ENCODE results near the gene CYP27B1.
"Not testable (repeated sequence)": the region's sequence is repeated elsewhere in the genome, so short reads cannot be mapped to it uniquely, and the experiment has no call there.

Gene CYP27B1

GRCh38 chr12:57793920-57794319, 27.0 kb upstream of the CYP27B1 start:
- DNase-seq (ENCODE audit: low read depth in 2 of 2, low spot score in 1 of 2): no peak

GRCh38 chr12:57783861-57784260, 17.0 kb upstream of the CYP27B1 start:
- DNase-seq (ENCODE audit: low read depth in 2 of 2, low spot score in 1 of 2): no peak

- no peak for DNase-seq (ENCODE audit: low read depth in 2 of 2, low spot score in 1 of 2)
These were observed 16.6 kb upstream of the CYP27B1 start for GRCh38 chr12:57783466-57783801.

GRCh38 chr12:57782608-57783465, 16.0 kb upstream of the CYP27B1 start, which contains the start of gene TSFM:
TSS of gene TSFM (plus strand) at chr12:57782787. CDS start at chr12:57782802, 15 bp downstream.
- DNase-seq (ENCODE audit: low read depth in 2 of 2, low spot score in 1 of 2): peak; percentile 90 to 97

- DNase-seq (ENCODE audit: low read depth in 2 of 2, low spot score in 1 of 2): no peak
These were observed 15.3 kb upstream of the CYP27B1 start for GRCh38 chr12:57782243-57782607.

- DNase-seq (ENCODE audit: low read depth in 2 of 2, low spot score in 1 of 2): no peak
These were observed 14.9 kb upstream of the CYP27B1 start for GRCh38 chr12:57781801-57782200.

- DNase-seq (ENCODE audit: low read depth in 2 of 2, low spot score in 1 of 2): no peak
These were observed 14.4 kb upstream of the CYP27B1 start for GRCh38 chr12:57781244-57781643.

- no peak for DNase-seq (ENCODE audit: low read depth in 2 of 2, low spot score in 1 of 2)
These were observed 13.5 kb upstream of the CYP27B1 start for GRCh38 chr12:57780284-57780897.

GRCh38 chr12:57779736-57780135, 12.9 kb upstream of the CYP27B1 start:
- DNase-seq (ENCODE audit: low read depth in 2 of 2, low spot score in 1 of 2): no peak

GRCh38 chr12:57777911-57778310, 11.0 kb upstream of the CYP27B1 start:
- no peak for DNase-seq (ENCODE audit: low read depth in 2 of 2, low spot score in 1 of 2)

- DNase-seq (ENCODE audit: low read depth in 2 of 2, low spot score in 1 of 2): no peak
These were observed 10.5 kb upstream of the CYP27B1 start for GRCh38 chr12:57777367-57777766.

GRCh38 chr12:57776247-57776587, 9.3 kb upstream of the CYP27B1 start:
- no peak for DNase-seq (ENCODE audit: low read depth in 2 of 2, low spot score in 1 of 2)

GRCh38 chr12:57775563-57776246, 8.8 kb upstream of the CYP27B1 start:
- DNase-seq (ENCODE audit: low read depth in 2 of 2, low spot score in 1 of 2): no peak

GRCh38 chr12:57775044-57775443, 8.2 kb upstream of the CYP27B1 start:
- no peak for DNase-seq (ENCODE audit: low read depth in 2 of 2, low spot score in 1 of 2)

- not testable (repeated sequence) for DNase-seq (ENCODE audit: low read depth in 2 of 2, low spot score in 1 of 2)
These were observed 7.8 kb upstream of the CYP27B1 start for GRCh38 chr12:57774634-57775033.

GRCh38 chr12:57772429-57773322, 5.8 kb upstream of the CYP27B1 start, which contains the start of gene EEF1AKMT3:
TSS of gene EEF1AKMT3 (plus strand) at chr12:57772614. CDS start at chr12:57772725, 111 bp downstream.
- DNase-seq (ENCODE audit: low read depth in 2 of 2, low spot score in 1 of 2): no peak

GRCh38 chr12:57771873-57772428, 5.1 kb upstream of the CYP27B1 start, which contains the start of gene METTL1:
TSS of gene METTL1 (minus strand) at chr12:57772105. CDS start at chr12:57772083, 22 bp downstream.
- DNase-seq (ENCODE audit: low read depth in 2 of 2, low spot score in 1 of 2): peak; percentile 83 to 87

- peak; percentile 74 to 84 for DNase-seq (ENCODE audit: low read depth in 2 of 2, low spot score in 1 of 2)
These were observed 4.5 kb upstream of the CYP27B1 start for GRCh38 chr12:57771236-57771872.

GRCh38 chr12:57770734-57771133, 3.9 kb upstream of the CYP27B1 start:
- DNase-seq (ENCODE audit: low read depth in 2 of 2, low spot score in 1 of 2): no peak

- no peak for DNase-seq (ENCODE audit: low read depth in 2 of 2, low spot score in 1 of 2)
These were observed 2.7 kb upstream of the CYP27B1 start for GRCh38 chr12:57769594-57769993.
